ENCODE data around the gene KLF7. TPM values are rescaled to one million over a fixed set of nuclear protein-coding genes. Genes with fewer than 3 reads are reported as not detected.

KLF7 gene
- total RNA-seq, 2 donors from 2014 or later: 27.2 to 28.3 TPM

DNA sequence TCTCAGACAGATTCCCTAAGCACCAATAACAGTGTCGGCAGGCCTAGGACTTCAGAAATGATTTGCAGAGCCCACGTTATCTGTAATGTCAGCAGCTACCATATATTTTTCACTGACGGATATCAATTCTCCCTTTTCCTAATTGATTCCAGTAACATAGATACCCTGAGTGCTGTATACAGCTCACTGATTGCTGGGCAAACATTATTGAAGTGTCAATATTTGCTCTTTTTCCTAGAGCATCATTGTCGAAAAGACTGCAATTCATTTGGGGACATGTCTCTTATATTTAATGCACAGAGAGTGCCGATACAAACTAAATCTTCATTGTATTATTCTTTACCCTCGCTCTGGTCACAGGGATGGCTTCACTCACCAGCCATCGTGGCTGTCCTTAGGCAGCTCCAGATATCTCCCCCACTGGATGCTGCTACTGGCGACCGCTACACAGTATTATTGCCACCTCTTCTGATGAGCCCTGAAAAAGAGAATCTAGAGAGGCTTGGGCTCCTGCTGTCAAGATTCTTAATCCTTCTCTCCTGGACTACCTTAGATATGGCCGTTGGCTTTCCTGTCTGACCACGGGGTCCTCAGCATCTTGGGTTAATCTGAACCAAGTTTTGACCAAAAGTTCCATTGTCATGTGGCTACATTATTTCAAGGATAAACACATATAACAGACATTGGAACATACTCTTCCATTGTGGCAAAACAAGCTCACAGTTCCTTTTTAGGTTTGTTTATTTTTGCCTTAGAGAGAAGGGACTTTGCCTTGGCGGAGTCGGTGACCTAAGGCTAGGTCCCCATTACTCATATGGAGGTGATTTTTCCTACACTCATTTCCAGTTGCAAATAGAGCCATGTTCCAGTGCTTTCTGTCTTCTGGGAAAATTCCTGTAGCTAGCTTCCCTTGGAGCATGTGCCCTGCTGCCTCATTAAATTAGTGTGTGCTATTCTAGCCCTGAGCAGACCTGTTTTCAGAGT is 121.1 kb downstream of the KLF7 start:
- no peak for TF ChIP-seq CTCF (IDR thresholded peaks at IDR 0.05)
- ATAC-seq (ENCODE audit: insufficient number of reproducible peaks, low FRiP score, low read depth) (no peak), DNase-seq (ENCODE audit: low spot score) (no peak)
- H3K4me3 ChIP-seq: no peak overlapping the region
- no peak overlapping the region for H3K27ac ChIP-seq
- H3K36me3 ChIP-seq: no peaks in the 10 kb centered on the region
- no peaks in the 10 kb centered on the region for H3K27me3 ChIP-seq (replicated peaks; ENCODE audit: insufficient read depth)
- peaks cover 18 to 31% of the 10 kb centered on the region in 2 donors for H3K4me1 ChIP-seq (ENCODE audit: control insufficient read depth in 1 of 2, low read depth in 2 of 2)
- no peaks in the 10 kb centered on the region for H3K9me3 ChIP-seq

GRCh38 chr2:207042841-207043240 is 122.9 kb downstream of the KLF7 start:
- peak overlapping the region; percentile 65 to 71 for H3K27ac ChIP-seq
- H3K9me3 ChIP-seq: no peaks in the 10 kb centered on the region
- DNase-seq (ENCODE audit: low spot score) (no peak), ATAC-seq (ENCODE audit: insufficient number of reproducible peaks, low FRiP score, low read depth) (no peak)
- no peak overlapping the region for H3K4me3 ChIP-seq
- H3K27me3 ChIP-seq (replicated peaks; ENCODE audit: insufficient read depth): no peaks in the 10 kb centered on the region
- no peak for TF ChIP-seq CTCF (IDR thresholded peaks at IDR 0.05)
- no peaks in the 10 kb centered on the region for H3K36me3 ChIP-seq
- peaks cover 16 to 22% of the 10 kb centered on the region in 2 donors for H3K4me1 ChIP-seq (ENCODE audit: control insufficient read depth in 1 of 2, low read depth in 2 of 2)

- Histone ChIP-seq H3K4me3 (peak overlapping the region; percentile 63), H3K4me1 (ENCODE audit: control insufficient read depth in 1 of 2, low read depth in 2 of 2) (peaks cover 15% of the 10 kb centered on the region in 2 donors), H3K27ac (peak overlapping the region; percentile 65 to 71), H3K27me3 (replicated peaks; ENCODE audit: insufficient read depth) (no peaks in the 10 kb centered on the region), H3K9me3 (no peaks in the 10 kb centered on the region), H3K36me3 (no peaks in the 10 kb centered on the region)
- DNase-seq (ENCODE audit: low spot score) (no peak), ATAC-seq (ENCODE audit: insufficient number of reproducible peaks, low FRiP score, low read depth) (peak; percentile 80)
- peak; percentile 27 for TF ChIP-seq CTCF (IDR thresholded peaks at IDR 0.05)
Measured at GRCh38 chr2:207041786-207042554, 123.8 kb downstream of the KLF7 start.

DNA sequence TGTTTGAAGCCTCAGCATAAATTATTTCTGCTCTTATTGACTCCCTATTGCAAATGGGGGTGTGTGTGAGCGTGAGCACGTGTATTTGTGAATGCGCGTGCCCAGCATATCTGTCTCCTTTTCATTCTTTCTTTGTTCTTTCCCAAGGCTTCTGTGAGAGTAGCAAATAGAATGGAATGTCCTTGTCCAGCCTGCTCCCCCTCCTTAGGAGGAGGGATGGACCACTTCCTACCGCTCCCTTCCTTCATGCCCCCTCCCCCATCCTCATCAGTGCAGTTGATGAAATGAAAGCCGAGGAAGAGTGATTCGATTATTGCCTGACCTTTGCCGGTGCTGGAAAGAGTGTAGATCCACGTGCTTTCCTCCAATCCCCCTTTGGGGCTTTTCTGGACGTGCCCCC is 124.5 kb downstream of the KLF7 start:
- ATAC-seq (ENCODE audit: insufficient number of reproducible peaks, low FRiP score, low read depth): no peak
- peak overlapping the region; percentile 63 for H3K4me3 ChIP-seq

More for the DNA sequence above, 124.5 kb downstream of the KLF7 start:
- H3K36me3 ChIP-seq: no peaks in the 10 kb centered on the region
- H3K9me3 ChIP-seq: no peaks in the 10 kb centered on the region
- TF ChIP-seq CTCF (IDR thresholded peaks at IDR 0.05): no peak
- no peak for DNase-seq (ENCODE audit: low spot score)
- H3K4me1 ChIP-seq (ENCODE audit: control insufficient read depth in 1 of 2, low read depth in 2 of 2): peaks cover 10 to 15% of the 10 kb centered on the region in 2 donors
- no peak overlapping the region for H3K27ac ChIP-seq
- no peaks in the 10 kb centered on the region for H3K27me3 ChIP-seq (replicated peaks; ENCODE audit: insufficient read depth)

Measured in thoracic aorta (tissue), 2 donors.